ENCODE data around the gene TP63.
"Not testable (repeated sequence)": the region's sequence is repeated elsewhere in the genome, so short reads cannot be mapped to it uniquely, and the experiment has no call there.

TP63 gene

DNA sequence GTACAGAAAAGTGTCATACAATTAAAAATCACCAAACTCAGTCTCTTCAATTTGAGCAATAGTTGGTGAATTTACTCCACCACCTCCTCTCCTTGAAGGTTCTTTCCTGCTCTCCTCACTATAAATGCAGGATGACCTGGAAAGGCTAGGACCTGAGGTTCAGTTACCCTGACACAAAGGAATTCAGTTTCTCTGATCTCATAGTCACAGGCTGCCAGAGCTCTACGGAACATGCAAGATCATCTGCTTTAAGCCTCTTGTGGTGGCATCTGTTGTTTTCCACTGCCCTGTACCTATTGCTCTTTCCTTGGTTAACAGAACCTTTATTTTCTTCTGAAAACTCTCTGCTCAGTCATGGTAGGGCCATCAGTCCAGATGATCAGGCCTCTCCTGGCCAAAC, 4.9 kb upstream of the TP63 start:
- no peak for DNase-seq

GRCh38 chr3:189629803-189630455, 1.3 kb upstream of the TP63 start:
- DNase-seq = no peak

DNA sequence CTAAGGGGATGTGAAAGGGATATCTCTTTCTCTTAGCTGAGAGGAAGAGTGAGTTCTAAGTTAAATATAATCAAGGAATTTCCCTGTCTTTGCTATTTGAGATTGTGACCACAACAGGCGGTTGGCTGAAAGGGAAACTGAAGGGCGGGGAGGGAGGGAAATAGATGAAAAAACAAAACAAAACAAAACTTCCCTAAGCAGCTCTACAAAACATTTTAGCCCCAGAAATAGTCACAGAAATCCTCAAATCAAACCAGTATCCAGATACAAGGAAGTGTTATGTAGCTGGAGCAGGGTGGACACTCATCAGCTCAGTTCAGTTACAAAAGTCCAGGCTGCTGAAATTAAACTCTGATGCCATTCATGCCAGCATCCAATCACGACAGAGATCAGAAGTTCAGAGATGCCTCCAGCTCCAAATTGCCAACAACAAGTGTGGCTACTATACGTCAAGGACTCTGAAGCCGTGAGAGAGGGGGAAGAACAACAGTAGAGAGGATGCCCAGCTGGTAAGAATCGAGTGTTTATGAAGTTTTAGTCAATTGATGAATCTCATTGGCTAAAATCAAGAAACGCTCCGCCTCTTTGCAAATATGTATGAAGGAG, 319 bp upstream of the TP63 start:
- DNase-seq = no peak

DNA sequence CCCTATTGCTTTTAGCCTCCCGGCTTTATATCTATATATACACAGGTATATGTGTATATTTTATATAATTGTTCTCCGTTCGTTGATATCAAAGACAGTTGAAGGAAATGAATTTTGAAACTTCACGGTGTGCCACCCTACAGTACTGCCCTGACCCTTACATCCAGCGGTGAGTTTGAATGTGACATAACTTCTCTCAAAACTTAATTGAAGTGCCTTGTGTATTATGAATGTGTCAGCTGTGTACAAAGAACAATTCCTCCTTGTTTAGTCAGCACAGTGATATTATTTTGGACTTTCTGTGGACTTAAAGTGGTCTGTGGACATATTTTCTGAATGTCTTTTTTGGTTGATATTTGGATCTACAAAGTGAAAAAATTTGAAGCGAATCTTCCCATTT, 220 bp downstream of the TP63 start:
- no peak for DNase-seq

DNA sequence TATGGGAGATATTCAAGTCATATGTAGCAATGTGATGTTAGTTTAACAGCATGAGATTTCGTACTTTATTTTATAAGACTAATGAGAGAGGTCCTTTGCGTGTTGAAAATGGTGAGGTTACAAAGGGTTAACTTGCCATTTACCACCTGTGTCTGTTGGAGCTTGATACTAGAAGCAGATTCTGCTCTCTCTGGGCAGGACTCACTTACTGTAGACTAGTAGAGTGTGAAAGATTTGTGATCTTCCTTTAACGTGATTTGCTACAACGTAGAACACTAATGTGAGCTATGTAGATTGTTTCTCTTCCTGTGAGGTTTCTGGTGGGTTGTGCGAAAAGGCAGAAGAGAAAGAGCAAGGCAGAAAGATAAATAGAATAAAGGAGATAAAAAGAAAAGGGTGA, 1.1 kb downstream of the TP63 start:
- DNase-seq = no peak

DNA sequence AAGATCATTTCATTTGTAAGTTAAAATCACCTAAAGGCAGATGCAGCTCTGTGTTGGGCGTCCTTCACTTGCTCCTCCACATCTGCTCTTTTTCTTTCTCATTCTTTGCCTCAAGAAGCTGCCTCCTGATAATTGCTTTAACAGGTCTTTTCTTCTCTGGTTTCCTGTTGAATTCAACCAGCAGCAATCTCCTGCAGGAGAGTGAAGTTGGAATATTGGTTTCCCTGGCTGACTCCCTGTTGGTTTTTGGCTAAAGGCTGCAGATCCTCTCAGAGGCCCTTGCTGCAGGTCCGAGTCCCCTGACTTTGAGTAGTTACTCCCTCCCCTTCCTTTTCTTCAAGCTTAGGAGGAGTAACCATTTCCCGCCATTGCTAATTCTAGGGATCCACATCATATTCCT, 4.2 kb downstream of the TP63 start:
- no peak for DNase-seq

DNA sequence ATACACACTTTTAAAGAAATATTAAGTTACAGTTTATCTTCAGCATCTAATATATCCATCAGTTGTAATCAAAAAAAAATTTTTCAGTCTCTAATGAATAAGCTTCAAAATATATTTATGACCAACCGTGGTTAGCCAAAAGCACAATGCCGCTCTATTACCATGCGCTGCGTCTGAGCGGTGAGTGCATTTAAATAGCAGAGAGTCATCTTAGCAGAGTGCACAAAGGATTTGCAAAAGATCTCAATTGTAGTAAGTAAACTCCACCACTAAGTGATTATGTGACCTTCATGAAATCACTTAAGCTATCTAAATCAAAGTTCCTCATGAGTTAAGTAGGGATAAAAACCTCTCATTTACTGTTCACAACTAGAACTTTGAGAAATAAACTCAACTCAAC, 4.9 kb downstream of the TP63 start:
- no peak for DNase-seq

DNA sequence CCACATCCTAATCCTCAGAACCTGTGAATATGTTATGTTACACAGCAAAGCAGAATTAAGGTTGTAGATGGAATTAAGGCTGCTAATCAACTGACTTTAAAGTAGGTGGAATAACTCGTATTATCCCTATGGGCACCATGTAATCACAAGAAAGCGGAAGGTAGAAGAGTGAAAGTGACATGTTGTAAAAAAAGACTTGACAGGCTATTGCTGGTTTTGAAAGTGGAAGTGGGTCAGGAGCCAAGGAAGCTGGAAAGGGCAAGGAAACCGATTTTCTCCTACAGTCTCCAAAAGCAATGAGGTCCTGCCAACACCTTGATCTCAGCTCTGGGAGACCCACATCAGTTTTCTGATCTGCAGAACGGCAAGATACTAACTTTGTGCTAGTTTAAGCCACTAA, 6.6 kb downstream of the TP63 start:
- DNase-seq = no peak

GRCh38 chr3:189638276-189639031, 7.3 kb downstream of the TP63 start:
- no peak for DNase-seq

DNA sequence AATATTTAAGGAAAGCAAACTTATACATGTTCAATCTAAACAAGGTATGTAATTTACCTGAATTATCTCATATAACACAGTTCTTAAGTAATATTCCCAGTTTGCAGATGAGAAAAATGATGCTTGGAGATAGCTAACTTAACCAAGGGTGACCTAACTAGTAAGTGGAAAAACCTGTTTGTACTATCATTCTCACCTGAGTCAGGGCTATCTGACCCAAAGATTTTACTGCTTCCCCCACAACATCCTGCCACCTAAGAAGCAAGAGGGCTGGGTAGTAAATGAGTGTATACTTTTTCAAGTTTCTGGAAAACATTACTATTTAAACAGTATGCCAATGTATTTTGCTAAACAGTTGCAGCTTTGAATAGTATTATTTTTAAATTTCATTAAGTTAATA, 10.6 kb downstream of the TP63 start:
- no peak for DNase-seq

GRCh38 chr3:189646853-189647542, 15.8 kb downstream of the TP63 start:
- no peak for DNase-seq

GRCh38 chr3:189652042-189652441, 20.9 kb downstream of the TP63 start:
- no peak for DNase-seq

GRCh38 chr3:189655617-189656016, 24.4 kb downstream of the TP63 start:
- no peak for DNase-seq

DNA sequence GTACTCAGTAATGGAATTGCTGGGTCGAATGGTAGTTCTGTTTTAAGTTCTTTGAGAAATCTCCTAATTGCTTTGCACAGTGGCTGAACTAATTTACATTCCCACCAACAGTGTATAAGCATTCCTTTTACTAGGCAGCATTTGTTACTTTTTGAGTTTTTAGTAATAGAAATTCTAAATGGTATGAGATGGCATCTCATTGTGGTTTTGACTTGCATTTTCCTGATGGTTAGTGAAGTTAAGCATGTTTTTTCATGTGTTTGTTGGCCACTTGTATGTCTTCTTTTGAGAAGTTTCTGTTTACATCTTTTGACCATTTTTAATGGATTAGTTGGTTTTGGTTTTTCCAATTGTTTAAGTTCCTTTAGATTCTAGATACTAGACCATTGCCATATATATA, 28.4 kb downstream of the TP63 start:
- no peak for DNase-seq

GRCh38 chr3:189664311-189664710, 33.1 kb downstream of the TP63 start:
- no peak for DNase-seq

DNA sequence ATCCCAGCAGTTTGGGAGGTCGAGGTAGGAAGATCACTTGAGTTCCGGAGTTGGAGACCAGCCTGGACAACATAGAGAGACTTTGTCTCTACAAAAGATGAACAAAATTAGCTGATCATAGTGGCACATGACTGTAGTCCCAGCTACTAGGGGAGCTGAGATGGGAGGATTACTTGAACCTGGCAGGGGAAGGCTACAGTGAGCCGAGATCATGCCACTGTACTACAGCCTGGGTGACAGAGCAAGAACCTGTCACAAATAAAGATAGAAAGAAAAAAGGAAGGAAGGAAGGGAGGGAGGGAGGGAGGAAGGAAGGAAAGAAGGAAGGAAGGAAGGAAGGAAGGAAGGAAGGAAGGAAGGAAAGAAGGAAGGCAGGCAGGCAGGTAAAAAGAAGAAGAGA, 41.2 kb downstream of the TP63 start:
- not testable (repeated sequence) for DNase-seq

DNA sequence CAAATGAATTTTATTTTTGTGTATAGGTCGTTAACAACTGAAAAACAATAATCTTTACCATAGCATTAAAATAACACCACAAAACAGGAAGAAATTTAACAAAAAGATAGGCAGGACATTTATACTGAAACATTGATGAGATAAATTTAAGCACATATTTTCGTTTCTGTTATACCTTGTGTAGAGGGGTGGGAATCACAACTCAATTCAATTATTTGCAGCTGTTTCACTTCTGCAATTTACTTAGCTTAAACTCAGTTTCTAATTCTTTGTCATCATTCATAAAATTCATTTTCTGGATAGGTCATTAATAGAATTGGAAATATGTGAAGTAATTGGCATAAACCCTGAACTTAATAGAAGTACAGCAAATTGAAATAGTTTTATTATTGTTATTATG, 42.3 kb downstream of the TP63 start:
- no peak for DNase-seq

DNA sequence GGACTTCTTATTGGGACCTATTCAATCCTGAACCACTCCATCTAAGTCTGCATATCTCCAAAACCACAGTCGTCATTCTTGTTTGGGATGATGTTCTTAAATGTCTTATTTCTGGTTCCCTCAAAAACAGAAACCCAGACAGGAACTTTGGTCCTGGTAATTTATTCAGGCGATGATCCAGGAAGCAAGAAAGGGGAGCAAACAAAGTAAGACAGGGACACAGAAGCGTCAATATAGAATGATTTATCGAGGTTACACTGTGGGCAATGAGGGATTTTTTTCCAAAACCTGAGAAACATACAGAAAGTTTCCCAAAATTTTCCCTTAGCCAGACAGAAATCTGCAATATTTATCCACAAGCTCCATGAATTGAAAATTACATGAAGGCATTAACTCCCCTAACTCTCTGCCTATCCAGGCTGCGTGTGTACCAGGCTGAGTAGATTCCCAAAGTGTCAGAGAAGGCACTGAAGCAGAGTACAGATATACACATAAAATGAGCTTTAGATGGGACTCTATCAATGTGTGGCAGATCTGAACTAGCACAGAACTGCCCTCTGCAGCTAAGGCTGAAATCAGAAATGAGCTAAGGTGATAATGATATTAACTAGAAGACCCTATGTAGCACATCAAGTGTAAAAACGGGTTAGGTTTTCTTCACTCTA, 43.2 kb downstream of the TP63 start:
- no peak for DNase-seq

DNA sequence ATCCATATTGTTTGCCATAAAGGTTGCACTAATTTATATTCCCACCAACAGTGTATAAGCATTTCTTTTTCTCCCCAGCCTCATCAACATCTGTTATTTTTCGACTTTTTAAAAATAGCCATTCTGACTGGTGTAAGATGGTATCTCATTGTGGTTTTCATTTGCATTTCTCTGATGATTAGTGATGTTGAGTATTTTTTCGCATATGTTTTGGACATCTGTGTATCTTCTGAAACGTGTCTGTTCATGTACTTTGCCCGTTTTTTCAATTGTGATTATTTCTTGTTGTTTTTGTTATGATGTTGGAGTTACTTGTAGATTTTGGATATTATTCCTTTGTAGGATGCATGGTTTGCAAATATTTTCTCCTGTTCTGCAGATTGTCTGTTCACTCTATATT, 46.5 kb downstream of the TP63 start:
- DNase-seq = no peak

- DNase-seq = no peak
Measured at GRCh38 chr3:189680723-189681122, 49.5 kb downstream of the TP63 start.

DNA sequence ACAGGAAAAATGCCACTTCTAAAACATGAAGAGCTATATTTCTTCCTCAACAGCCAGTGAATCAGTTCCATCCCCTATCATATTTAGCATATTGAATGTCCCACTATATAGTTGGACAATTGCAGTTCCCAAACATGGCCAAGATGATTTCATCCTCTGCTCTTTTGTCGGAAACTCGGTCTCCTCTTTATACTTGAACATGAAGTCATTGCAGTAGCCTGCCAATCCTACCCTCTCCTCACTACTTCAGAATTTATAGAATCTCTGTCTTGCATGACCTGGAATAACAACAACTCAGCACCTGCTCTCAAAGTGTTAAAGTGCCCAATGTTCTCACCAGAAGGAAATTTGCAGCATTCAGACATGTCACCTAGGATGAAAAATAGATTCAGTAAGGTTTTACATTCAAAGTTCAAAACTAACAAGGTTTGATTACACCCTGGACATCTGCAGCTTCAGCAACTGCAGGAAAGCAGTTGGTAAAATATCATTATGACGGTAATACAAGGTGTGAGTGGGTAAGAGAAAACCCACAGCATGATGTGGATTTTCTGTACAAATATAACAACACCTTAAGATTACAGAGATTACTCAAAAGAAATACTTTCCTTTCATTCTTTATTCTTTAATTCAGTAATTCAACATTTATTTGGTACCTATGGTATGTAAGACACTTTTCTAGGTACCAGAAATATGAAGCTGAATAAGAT, 52.5 kb downstream of the TP63 start:
- DNase-seq = no peak

DNA sequence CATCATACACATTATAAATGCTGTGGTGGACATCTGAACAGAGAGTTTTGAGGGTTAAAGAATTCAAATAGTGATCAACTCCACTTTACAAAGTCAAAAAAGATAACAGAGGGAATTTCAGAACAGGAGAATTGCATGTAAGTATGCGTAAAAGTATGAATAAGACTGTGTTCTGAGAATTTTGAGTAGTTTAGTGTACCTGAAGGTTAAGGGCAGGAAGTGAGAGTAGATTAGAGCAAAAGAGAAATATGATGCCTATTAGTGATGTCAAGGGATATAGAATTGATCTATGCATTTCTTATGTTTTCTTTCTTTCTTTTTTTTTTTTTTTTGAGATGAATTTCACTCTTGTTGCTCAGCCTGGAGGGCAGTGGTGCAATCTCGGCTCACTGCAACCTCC, 53.1 kb downstream of the TP63 start:
- DNase-seq = no peak

- no peak for DNase-seq
Measured at GRCh38 chr3:189685291-189685690, 54.1 kb downstream of the TP63 start.
